DND-41 (cell line): ENCODE data around the gene KHSRP.
A peak's percentile ranks its signal among the peaks of the same experiment; 100 is the strongest.

Experiments used
- ATAC-seq: fragments of 200-7000 bp; cut with Tn5 transposase; 3 replicates; pipeline ENCODE4 v1.9.1; 2021; ENCODE audit warnings: low read depth; ENCODE audit not compliant: insufficient read depth
- DNase-seq: peaks from one replicate; pipeline ENCODE4 v3.0.0-alpha.2; 2020
- H2AFZ ChIP-seq: 2 replicates; pipeline ENCODE4 v1.6.0; 2012; ENCODE audit warnings: low read depth, low read length
- H3K27ac ChIP-seq: 2 replicates; pipeline ENCODE4 v1.5.1; 2012; ENCODE audit warnings: low read length, inconsistent platforms
- H3K27me3 ChIP-seq: fragments of 200-600 bp; sonication (generic); 2 replicates; pipeline ENCODE4 v1.6.0; 2012; ENCODE audit warnings: low read length, mild to moderate bottlenecking, inconsistent platforms; ENCODE audit not compliant: insufficient read depth, poor library complexity
- H3K36me3 ChIP-seq: 2 replicates; pipeline ENCODE4 v1.5.1; 2012; ENCODE audit warnings: low read length, inconsistent platforms; ENCODE audit not compliant: insufficient read depth
- H3K4me1 ChIP-seq: 2 replicates; pipeline ENCODE4 v1.5.1; 2012; ENCODE audit warnings: mild to moderate bottlenecking, low read length; ENCODE audit not compliant: insufficient read depth
- H3K4me2 ChIP-seq: 2 replicates; pipeline ENCODE4 v1.6.0; 2012; ENCODE audit warnings: mild to moderate bottlenecking, moderate library complexity, low read length, inconsistent platforms; ENCODE audit not compliant: insufficient read depth
- H3K4me3 ChIP-seq, 2 experiments: fragments of 200-600 bp in 1 of 2; shearing (Covaris generic) in 1 of 2; 2 replicates each; pipeline ENCODE4 v1.5.1; 2012 to 2016; ENCODE audit warnings: inconsistent platforms in 2 of 2, low read length in 2 of 2, mild to moderate bottlenecking in 2 of 2, low read depth in 1 of 2, moderate library complexity in 1 of 2
- H3K79me2 ChIP-seq: 2 replicates; pipeline ENCODE4 v1.6.0; 2012; ENCODE audit warnings: low read length, inconsistent platforms; ENCODE audit not compliant: insufficient read depth
- H3K9ac ChIP-seq: 2 replicates; pipeline ENCODE4 v1.6.0; 2012; ENCODE audit warnings: low read depth, mild to moderate bottlenecking, inconsistent platforms, low read length, moderate library complexity
- H3K9me3 ChIP-seq: 2 replicates; pipeline ENCODE4 v1.5.1; 2012; ENCODE audit warnings: low read length, moderate library complexity, mild to moderate bottlenecking, inconsistent platforms; ENCODE audit not compliant: insufficient read depth, severe bottlenecking
- H4K20me1 ChIP-seq: 2 replicates; pipeline ENCODE4 v1.6.0; 2012; ENCODE audit warnings: low read length; ENCODE audit not compliant: insufficient read depth
- CTCF ChIP-seq: IDR thresholded peaks from 2 replicates; pipeline ENCODE4 v1.5.1; 2012; ENCODE audit warnings: borderline replicate concordance, low read length, moderate library complexity, mild to moderate bottlenecking; ENCODE audit not compliant: poor library complexity, severe bottlenecking; ENCODE audit errors: extremely low read depth
- EZH2 ChIP-seq: IDR thresholded peaks from 3 replicates; pipeline ENCODE4 v1.6.1; 2012; ENCODE audit warnings: borderline replicate concordance, low read depth, mild to moderate bottlenecking, moderate library complexity, low read length, inconsistent platforms; ENCODE audit not compliant: severe bottlenecking

KHSRP gene

GRCh38 chr19:6466526-6467248 lies 42.1 kb upstream of the KHSRP start:
- Histone ChIP-seq H3K9me3 (no peaks in the 10 kb centered on the region), H3K27me3 (no peaks in the 10 kb centered on the region), H3K27ac (no peak overlapping the region), H4K20me1 (no peaks in the 10 kb centered on the region), H3K79me2 (no peaks in the 10 kb centered on the region), H3K4me2 (no peak overlapping the region), H3K4me3 (no peak overlapping the region), H2AFZ (no peak overlapping the region), H3K4me1 (no peaks in the 10 kb centered on the region), H3K9ac (no peak overlapping the region), H3K36me3 (peaks cover 8% of the 10 kb centered on the region; the same call in 1 of the 2 replicates)
- TF ChIP-seq EZH2 (no peak), CTCF (no peak)
- DNase-seq (no peak), ATAC-seq (peak; percentile 34; the same call in 2 of the 3 replicates)

- Histone ChIP-seq H3K27ac (no peak overlapping the region), H3K79me2 (no peaks in the 10 kb centered on the region), H3K36me3 (peaks cover 8% of the 10 kb centered on the region; the same call in 1 of the 2 replicates), H3K9me3 (no peaks in the 10 kb centered on the region), H3K4me2 (no peak overlapping the region), H3K4me1 (peaks cover 3% of the 10 kb centered on the region), H4K20me1 (no peaks in the 10 kb centered on the region), H3K9ac (no peak overlapping the region), H2AFZ (no peak overlapping the region), H3K4me3 (no peak overlapping the region), H3K27me3 (no peaks in the 10 kb centered on the region)
- TF ChIP-seq EZH2: no peak
- TF ChIP-seq CTCF: no peak
- no peak for ATAC-seq
- no peak for DNase-seq
Observed at GRCh38 chr19:6465663-6466062, 41.1 kb upstream of the KHSRP start.

GRCh38 chr19:6465006-6465405 lies 40.4 kb upstream of the KHSRP start:
- Histone ChIP-seq H3K9ac (no peak overlapping the region), H3K4me2 (no peak overlapping the region)
- DNase-seq: no peak

More at GRCh38 chr19:6465006-6465405, 40.4 kb upstream of the KHSRP start:
- Histone ChIP-seq H2AFZ (no peak overlapping the region), H3K36me3 (peaks cover 4% of the 10 kb centered on the region; the same call in 1 of the 2 replicates), H3K27me3 (no peaks in the 10 kb centered on the region), H3K27ac (no peak overlapping the region), H3K79me2 (no peaks in the 10 kb centered on the region), H3K4me1 (peaks cover 8% of the 10 kb centered on the region), H3K9me3 (no peaks in the 10 kb centered on the region), H4K20me1 (no peaks in the 10 kb centered on the region), H3K4me3 (no peak overlapping the region)
- no peak for ATAC-seq
- TF ChIP-seq CTCF (no peak), EZH2 (no peak)
